Middle frontal gyrus (tissue), 1 donor: ENCODE results near the gene LRP3.
"Not testable (repeated sequence)": the region's sequence is repeated elsewhere in the genome, so short reads cannot be mapped to it uniquely, and the experiment has no call there.

Experiments
- DNase-seq: peaks from one replicate; pipeline ENCODE4 v3.0.0-alpha.2; 2015; ENCODE audit warnings: low spot score; ENCODE audit errors: extremely low spot score

The LRP3 gene

GRCh38 chr19:33216198-33216830, 22.2 kb downstream of the LRP3 start:
- no peak for DNase-seq

- no peak for DNase-seq
Observed at GRCh38 chr19:33217881-33218280, 23.8 kb downstream of the LRP3 start.

- no peak for DNase-seq
Observed at GRCh38 chr19:33219261-33219815, 25.2 kb downstream of the LRP3 start.

- no peak for DNase-seq
Observed at GRCh38 chr19:33220115-33220514, 26.0 kb downstream of the LRP3 start.

- DNase-seq, result no peak
Observed at GRCh38 chr19:33220735-33221134, 26.6 kb downstream of the LRP3 start.

- DNase-seq, result no peak
Observed at GRCh38 chr19:33221638-33222037, 27.5 kb downstream of the LRP3 start.

GRCh38 chr19:33222255-33222654, 28.1 kb downstream of the LRP3 start:
- not testable (repeated sequence) for DNase-seq

- DNase-seq, result no peak
Observed at GRCh38 chr19:33224694-33225457, 30.7 kb downstream of the LRP3 start.

- DNase-seq, result no peak
Observed at GRCh38 chr19:33225458-33225926, 31.4 kb downstream of the LRP3 start, which contains the start of gene SLC7A10. TSS of gene SLC7A10 (minus strand) at chr19:33225850. CDS start at chr19:33225703, 147 bp downstream.

GRCh38 chr19:33226550-33227241, 32.6 kb downstream of the LRP3 start:
- no peak for DNase-seq

- no peak for DNase-seq
Observed at GRCh38 chr19:33227242-33227650, 33.1 kb downstream of the LRP3 start.

GRCh38 chr19:33227870-33228599, 33.9 kb downstream of the LRP3 start:
- DNase-seq, result no peak

GRCh38 chr19:33229962-33230361, 35.8 kb downstream of the LRP3 start:
- no peak for DNase-seq

GRCh38 chr19:33231511-33231910, 37.4 kb downstream of the LRP3 start:
- no peak for DNase-seq

- DNase-seq, result no peak
Observed at GRCh38 chr19:33232656-33233055, 38.5 kb downstream of the LRP3 start.

- DNase-seq, result no peak
Observed at GRCh38 chr19:33233056-33233873, 39.1 kb downstream of the LRP3 start.

- no peak for DNase-seq
Observed at GRCh38 chr19:33234092-33234491, 40.0 kb downstream of the LRP3 start.

GRCh38 chr19:33234736-33235135, 40.6 kb downstream of the LRP3 start:
- DNase-seq, result no peak

GRCh38 chr19:33235269-33235995, 41.3 kb downstream of the LRP3 start:
- DNase-seq, result peak; percentile 49

GRCh38 chr19:33235996-33236350, 41.8 kb downstream of the LRP3 start:
- DNase-seq, result no peak
